ENCODE results near the gene EYS.

EYS gene

DNA sequence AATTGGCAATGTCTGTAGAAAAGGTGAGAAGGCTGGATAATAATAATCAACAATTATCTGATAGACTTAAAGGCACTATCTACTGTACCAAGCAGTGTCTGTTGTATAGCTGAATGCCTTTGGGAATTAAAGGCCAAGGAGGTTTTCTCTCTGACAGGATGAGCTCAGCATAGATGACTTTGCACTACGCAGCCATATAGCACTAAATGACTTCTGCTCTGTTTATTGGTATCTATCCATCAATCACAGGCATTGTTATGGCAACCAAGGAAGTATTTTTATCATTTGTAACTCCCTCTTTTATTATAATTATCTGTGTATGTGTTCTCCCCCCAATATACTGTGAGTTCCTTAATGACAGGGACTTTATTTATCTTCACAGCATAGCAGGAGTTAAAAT, 1417.1 kb downstream of the EYS start:
- no peak for ATAC-seq
- TF ChIP-seq CSDC2 (CRISPR knock-in tag; IDR thresholded peaks at IDR 0.05) (no peak), PPARA (CRISPR knock-in tag; IDR thresholded peaks at IDR 0.05; ENCODE audit: borderline replicate concordance) (no peak), CREB5 (CRISPR knock-in tag; IDR thresholded peaks at IDR 0.05; ENCODE audit: low read depth) (no peak), ZFP30 (CRISPR knock-in tag; IDR thresholded peaks at IDR 0.05) (no peak), ISL1 (CRISPR knock-in tag; IDR thresholded peaks at IDR 0.05) (no peak), ARNTL (CRISPR knock-in tag; IDR thresholded peaks at IDR 0.05; ENCODE audit: borderline replicate concordance, low read depth) (no peak), GLIS3 (CRISPR knock-in tag; IDR thresholded peaks at IDR 0.05) (no peak), TCF4 (CRISPR knock-in tag; IDR thresholded peaks at IDR 0.05; ENCODE audit: borderline replicate concordance) (no peak)
- TF ChIP-seq, protein P1, sequence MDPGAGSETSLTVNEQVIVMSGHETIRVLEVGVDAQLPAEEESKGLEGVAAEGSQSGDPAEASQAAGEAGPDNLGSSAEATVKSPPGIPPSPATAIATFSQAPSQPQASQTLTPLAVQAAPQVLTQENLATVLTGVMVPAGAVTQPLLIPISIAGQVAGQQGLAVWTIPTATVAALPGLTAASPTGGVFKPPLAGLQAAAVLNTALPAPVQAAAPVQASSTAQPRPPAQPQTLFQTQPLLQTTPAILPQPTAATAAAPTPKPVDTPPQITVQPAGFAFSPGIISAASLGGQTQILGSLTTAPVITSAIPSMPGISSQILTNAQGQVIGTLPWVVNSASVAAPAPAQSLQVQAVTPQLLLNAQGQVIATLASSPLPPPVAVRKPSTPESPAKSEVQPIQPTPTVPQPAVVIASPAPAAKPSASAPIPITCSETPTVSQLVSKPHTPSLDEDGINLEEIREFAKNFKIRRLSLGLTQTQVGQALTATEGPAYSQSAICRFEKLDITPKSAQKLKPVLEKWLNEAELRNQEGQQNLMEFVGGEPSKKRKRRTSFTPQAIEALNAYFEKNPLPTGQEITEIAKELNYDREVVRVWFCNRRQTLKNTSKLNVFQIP (CRISPR knock-in tag; IDR thresholded peaks at IDR 0.05; ENCODE audit: borderline replicate concordance, low read depth) = no peak

GRCh38 chr6:64288351-64288750, 1418.7 kb downstream of the EYS start:
- no peak for ATAC-seq
- TF ChIP-seq, protein P1 (CRISPR knock-in tag; IDR thresholded peaks at IDR 0.05; ENCODE audit: borderline replicate concordance, low read depth) = no peak
- TF ChIP-seq TCF4 (CRISPR knock-in tag; IDR thresholded peaks at IDR 0.05; ENCODE audit: borderline replicate concordance) = no peak
- TF ChIP-seq RARB (CRISPR knock-in tag; IDR thresholded peaks at IDR 0.05) = no peak
- no peak for TF ChIP-seq ZFP30 (CRISPR knock-in tag; IDR thresholded peaks at IDR 0.05)
- no peak for TF ChIP-seq BACH2 (CRISPR knock-in tag; IDR thresholded peaks at IDR 0.05; ENCODE audit: borderline replicate concordance)
- no peak for TF ChIP-seq PPARA (CRISPR knock-in tag; IDR thresholded peaks at IDR 0.05; ENCODE audit: borderline replicate concordance)
- TF ChIP-seq ESRRG (CRISPR knock-in tag; IDR thresholded peaks at IDR 0.05) = no peak
- TF ChIP-seq OSR1 (CRISPR knock-in tag; IDR thresholded peaks at IDR 0.05) = no peak
- no peak for TF ChIP-seq ZNF8 (CRISPR knock-in tag; IDR thresholded peaks at IDR 0.05)
- no peak for TF ChIP-seq ARNTL (CRISPR knock-in tag; IDR thresholded peaks at IDR 0.05; ENCODE audit: borderline replicate concordance, low read depth)
- TF ChIP-seq ZNF565 (CRISPR knock-in tag; conservative IDR thresholded peaks at IDR 0.05; ENCODE audit: low read depth) = no peak
- TF ChIP-seq, protein P2, sequence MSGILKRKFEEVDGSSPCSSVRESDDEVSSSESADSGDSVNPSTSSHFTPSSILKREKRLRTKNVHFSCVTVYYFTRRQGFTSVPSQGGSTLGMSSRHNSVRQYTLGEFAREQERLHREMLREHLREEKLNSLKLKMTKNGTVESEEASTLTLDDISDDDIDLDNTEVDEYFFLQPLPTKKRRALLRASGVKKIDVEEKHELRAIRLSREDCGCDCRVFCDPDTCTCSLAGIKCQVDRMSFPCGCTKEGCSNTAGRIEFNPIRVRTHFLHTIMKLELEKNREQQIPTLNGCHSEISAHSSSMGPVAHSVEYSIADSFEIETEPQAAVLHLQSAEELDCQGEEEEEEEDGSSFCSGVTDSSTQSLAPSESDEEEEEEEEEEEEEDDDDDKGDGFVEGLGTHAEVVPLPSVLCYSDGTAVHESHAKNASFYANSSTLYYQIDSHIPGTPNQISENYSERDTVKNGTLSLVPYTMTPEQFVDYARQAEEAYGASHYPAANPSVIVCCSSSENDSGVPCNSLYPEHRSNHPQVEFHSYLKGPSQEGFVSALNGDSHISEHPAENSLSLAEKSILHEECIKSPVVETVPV (CRISPR knock-in tag; IDR thresholded peaks at IDR 0.05) = no peak

DNA sequence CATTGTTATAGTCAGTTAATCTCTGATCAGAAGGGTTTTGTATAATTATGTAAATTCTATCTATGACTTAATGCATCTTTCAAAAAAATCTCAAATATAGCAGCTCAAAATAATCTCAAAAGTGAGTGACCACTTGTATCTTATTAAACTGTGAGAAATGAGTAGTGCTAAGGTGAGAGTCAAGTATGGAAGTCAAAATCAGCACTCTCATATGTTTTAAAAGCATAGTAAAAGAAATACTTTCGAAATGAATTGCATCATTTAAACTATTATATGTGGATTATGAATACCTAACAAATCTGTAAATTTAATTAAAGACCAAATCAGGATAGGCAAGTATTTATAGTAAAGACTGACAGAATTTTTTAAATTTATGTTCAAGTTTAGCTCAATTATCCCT, 1425.9 kb downstream of the EYS start:
- no peak for ATAC-seq

GRCh38 chr6:64280569-64280968, 1426.5 kb downstream of the EYS start:
- peak; percentile 58 for ATAC-seq
- TF ChIP-seq, protein P1 (CRISPR knock-in tag; IDR thresholded peaks at IDR 0.05; ENCODE audit: borderline replicate concordance, low read depth) = no peak
- TF ChIP-seq ARNTL (CRISPR knock-in tag; IDR thresholded peaks at IDR 0.05; ENCODE audit: borderline replicate concordance, low read depth) = no peak
- no peak for TF ChIP-seq TOX (CRISPR knock-in tag; IDR thresholded peaks at IDR 0.05; ENCODE audit: borderline replicate concordance)
- no peak for TF ChIP-seq ZFP3 (CRISPR knock-in tag; IDR thresholded peaks at IDR 0.05)
- no peak for TF ChIP-seq GLIS3 (CRISPR knock-in tag; IDR thresholded peaks at IDR 0.05)
- TF ChIP-seq ZC3H10 (CRISPR knock-in tag; IDR thresholded peaks at IDR 0.05) = no peak
- TF ChIP-seq ISL1 (CRISPR knock-in tag; IDR thresholded peaks at IDR 0.05) = no peak
- TF ChIP-seq ESRRG (CRISPR knock-in tag; IDR thresholded peaks at IDR 0.05) = no peak
- TF ChIP-seq SNAI2 (CRISPR knock-in tag; IDR thresholded peaks at IDR 0.05) = no peak
- no peak for TF ChIP-seq ZNF565 (CRISPR knock-in tag; conservative IDR thresholded peaks at IDR 0.05; ENCODE audit: low read depth)
- TF ChIP-seq RARB (CRISPR knock-in tag; IDR thresholded peaks at IDR 0.05) = no peak
- no peak for TF ChIP-seq TCF4 (CRISPR knock-in tag; IDR thresholded peaks at IDR 0.05; ENCODE audit: borderline replicate concordance)
- no peak for TF ChIP-seq BACH2 (CRISPR knock-in tag; IDR thresholded peaks at IDR 0.05; ENCODE audit: borderline replicate concordance)

More for the DNA sequence above, 1425.9 kb downstream of the EYS start:
- TF ChIP-seq ZC3H10 (CRISPR knock-in tag; IDR thresholded peaks at IDR 0.05) (no peak), ZFP30 (CRISPR knock-in tag; IDR thresholded peaks at IDR 0.05) (no peak), ZNF565 (CRISPR knock-in tag; conservative IDR thresholded peaks at IDR 0.05; ENCODE audit: low read depth) (no peak), ARNTL (CRISPR knock-in tag; IDR thresholded peaks at IDR 0.05; ENCODE audit: borderline replicate concordance, low read depth) (no peak), ISL1 (CRISPR knock-in tag; IDR thresholded peaks at IDR 0.05) (0 out of 2 replicates have a peak, but pooled peaks have one; percentile 8), TOX (CRISPR knock-in tag; IDR thresholded peaks at IDR 0.05; ENCODE audit: borderline replicate concordance) (no peak)
- TF ChIP-seq, protein P2 (CRISPR knock-in tag; IDR thresholded peaks at IDR 0.05) = no peak

Measured in SK-N-SH treated with all-trans-retinoic acid at 6 μM for 48 hours (cell line).